Stimulated activated CD8-positive, alpha-beta memory T cell treated with anti-CD3 and anti-CD28 coated beads, Interleukin-7, amount 100 ng/mL, for 24 hours (primary cell): ENCODE results near the gene TRABD.
"Not testable (repeated sequence)": the region's sequence is repeated elsewhere in the genome, so short reads cannot be mapped to it uniquely, and the experiment has no call there.

ENCODE experiments used
- DNase-seq: peaks from one replicate; pipeline ENCODE4 v3.0.0-alpha.2; 2020; ENCODE audit warnings: low read depth

The TRABD gene, protein sequence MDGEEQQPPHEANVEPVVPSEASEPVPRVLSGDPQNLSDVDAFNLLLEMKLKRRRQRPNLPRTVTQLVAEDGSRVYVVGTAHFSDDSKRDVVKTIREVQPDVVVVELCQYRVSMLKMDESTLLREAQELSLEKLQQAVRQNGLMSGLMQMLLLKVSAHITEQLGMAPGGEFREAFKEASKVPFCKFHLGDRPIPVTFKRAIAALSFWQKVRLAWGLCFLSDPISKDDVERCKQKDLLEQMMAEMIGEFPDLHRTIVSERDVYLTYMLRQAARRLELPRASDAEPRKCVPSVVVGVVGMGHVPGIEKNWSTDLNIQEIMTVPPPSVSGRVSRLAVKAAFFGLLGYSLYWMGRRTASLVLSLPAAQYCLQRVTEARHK

GRCh38 chr22:50185375-50186087 lies at the start of gene TRABD:
TSS of gene TRABD (plus strand) at chr22:50185913. CDS start at chr22:50193061, 7,148 bp downstream.
- DNase-seq: peak; percentile 59

GRCh38 chr22:50136581-50137015 lies 49.1 kb upstream of the TRABD start:
- no peak for DNase-seq

DNA sequence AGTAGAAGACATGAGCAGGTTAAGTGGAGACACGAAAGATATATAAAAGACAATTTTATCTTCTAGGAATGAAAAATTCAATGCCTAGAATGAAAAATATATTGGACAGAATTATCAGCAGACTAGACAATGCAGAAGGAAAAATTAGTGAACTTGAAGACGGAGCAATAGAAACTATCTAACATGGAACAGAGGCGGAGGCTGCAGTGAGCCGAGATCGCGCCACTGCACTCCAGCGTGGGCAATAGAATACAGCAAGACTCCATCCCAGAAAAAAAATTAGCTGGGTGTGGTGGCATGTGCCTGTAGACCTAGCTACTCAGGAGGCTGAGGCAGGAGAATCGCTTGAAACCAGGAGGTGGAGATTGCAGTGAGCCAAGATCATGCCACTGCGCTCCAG lies 48.4 kb upstream of the TRABD start:
- not testable (repeated sequence) for DNase-seq

GRCh38 chr22:50138041-50138440 lies 47.7 kb upstream of the TRABD start:
- DNase-seq: no peak

DNA sequence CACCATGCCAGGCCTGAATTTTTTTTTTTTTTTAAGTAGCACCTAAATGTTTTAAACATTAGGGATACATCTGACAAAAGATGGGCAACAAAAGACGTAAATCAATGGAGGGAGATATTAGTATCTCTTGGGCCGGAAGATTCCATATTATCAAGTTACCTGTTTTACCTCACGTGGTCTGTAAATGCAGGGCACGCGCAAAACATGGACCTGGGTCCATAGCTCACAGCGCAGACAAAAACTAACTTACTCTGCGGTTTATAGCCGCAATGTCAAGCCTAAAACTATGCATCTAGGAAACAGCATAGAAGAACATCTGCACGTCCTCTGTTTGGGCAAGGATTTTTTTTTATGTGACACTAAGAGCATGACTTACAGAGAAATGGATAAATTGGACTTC lies 46.7 kb upstream of the TRABD start:
- DNase-seq: no peak

GRCh38 chr22:50139843-50140415 lies 45.8 kb upstream of the TRABD start:
- DNase-seq: no peak

- no peak for DNase-seq
These were observed 45.1 kb upstream of the TRABD start for GRCh38 chr22:50140615-50141014.

GRCh38 chr22:50141462-50141861 lies 44.3 kb upstream of the TRABD start:
- DNase-seq: no peak

DNA sequence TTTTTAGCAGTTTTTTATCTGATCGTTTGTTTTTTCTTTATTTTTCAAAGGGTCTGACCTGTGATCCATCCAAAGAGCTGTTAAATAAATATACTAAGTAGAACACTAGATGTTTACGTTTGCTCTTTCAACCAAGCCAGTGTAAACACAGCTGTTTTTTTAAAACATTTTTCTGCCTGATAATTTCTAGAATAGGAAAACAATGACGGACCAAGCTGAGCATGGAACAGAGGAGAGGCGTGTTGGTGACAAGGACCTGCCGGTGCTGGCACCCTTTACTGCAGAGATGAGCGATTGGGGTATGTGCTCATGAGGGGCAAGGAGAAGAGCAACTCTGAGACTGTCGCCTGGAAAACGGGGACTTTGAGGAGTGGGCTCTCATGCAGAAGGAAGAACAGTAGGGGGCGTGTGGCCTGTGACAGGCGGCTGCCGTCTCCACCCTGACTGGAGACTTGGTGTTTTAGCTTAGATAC lies 43.8 kb upstream of the TRABD start:
- no peak for DNase-seq

DNA sequence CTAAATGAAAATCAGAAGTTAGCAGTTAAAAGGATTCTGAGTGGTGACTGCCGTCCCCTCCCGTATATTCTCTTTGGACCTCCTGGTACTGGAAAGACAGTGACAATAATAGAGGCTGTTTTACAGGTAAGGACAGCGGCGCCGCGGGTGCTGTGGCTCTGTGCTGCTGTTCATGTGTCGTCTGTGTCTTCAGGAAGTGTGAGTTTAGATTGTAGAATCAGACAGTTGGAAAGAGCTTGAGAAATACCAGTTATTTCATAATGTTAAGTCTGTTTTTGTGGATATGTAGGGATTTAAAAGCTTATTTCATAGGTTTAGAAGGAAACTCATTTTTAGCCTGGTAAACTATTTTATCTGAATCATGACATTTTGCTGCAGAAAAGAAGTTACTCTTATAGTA lies 42.6 kb upstream of the TRABD start:
- no peak for DNase-seq

DNA sequence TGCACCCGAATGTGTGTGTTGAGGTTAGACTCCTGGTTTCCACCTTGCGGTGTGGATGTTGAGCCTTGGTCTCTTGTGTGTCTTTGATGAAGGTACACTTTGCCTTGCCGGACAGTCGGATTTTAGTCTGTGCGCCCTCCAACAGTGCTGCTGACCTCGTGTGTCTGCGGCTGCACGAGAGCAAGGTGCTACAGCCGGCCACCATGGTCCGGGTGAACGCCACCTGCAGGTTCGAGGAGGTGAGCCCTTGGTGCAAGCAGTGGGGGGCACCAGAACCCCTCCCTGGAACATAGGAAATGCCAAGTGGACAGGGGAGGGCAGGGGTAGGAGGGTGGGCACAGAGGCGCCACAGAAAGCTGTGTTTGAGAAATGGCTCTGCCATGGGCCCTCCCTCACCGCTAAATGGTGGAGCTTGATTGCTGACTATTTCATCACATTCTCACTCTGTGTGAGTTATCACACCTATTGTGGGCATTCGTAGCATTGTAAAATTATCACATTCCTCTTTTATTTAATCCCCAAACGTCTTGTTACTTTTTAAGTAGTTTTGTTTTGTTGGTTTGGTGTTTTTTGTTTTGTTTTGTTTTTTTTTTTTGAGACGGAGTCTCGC lies 41.6 kb upstream of the TRABD start:
- DNase-seq: no peak

- no peak for DNase-seq
These were observed 39.8 kb upstream of the TRABD start for GRCh38 chr22:50145721-50146438.

- no peak for DNase-seq
These were observed 39.1 kb upstream of the TRABD start for GRCh38 chr22:50146439-50147238.

DNA sequence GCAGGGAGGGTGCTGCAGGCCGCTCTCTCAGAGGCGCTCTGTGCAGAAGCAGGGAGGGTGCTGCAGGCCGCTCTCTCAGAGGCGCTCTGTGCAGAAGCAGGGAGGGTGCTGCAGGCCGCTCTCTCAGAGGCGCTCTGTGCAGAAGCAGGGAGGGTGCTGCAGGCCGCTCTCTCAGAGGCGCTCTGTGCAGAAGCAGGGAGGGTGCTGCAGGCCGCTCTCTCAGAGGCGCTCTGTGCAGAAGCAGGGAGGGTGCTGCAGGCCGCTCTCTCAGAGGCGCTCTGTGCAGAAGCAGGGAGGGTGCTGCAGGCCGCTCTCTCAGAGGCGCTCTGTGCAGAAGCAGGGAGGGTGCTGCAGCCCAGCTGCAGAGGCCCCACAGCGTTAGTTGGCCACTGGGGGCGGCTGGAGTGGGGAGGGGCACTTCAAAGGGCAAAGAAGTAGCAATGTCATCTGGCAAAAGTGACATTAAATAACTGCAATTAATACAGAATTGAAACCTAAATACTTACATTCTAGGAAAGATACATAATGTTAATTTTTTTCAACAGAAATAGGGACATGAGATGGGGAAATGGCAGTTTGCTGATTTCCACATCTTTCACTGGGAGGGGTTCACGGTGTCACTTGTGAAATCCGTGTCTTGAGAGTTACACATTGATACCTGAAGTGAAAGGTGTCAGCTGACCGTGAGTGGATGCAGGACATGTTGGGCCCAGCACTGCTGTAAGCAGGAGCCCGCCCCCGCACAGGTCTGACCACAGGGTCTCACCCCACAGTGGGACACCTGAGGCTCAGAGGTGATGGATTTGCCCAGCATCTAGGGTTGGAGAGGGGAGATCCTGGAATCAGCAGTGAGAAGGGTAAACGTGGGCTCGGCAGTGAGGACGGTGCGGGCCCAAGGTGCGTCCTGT lies 38.2 kb upstream of the TRABD start:
- DNase-seq: not testable (repeated sequence)

DNA sequence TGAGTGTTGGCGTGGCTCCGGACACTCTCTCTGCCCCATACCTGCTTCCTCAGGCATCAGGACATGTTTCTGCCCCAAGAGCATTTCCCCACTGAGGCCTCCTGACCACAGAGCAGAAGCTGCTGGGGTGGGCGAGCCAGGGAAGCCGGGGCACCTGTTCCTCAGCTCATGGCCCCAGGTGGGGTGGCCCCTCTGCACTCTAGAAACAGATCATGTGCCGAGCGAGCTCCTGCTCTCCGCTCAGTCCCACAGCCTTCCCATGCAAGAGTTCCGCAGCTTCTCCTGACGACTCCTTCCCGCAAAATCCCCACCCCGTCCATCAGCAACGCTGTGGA lies 37.6 kb upstream of the TRABD start:
- no peak for DNase-seq

DNA sequence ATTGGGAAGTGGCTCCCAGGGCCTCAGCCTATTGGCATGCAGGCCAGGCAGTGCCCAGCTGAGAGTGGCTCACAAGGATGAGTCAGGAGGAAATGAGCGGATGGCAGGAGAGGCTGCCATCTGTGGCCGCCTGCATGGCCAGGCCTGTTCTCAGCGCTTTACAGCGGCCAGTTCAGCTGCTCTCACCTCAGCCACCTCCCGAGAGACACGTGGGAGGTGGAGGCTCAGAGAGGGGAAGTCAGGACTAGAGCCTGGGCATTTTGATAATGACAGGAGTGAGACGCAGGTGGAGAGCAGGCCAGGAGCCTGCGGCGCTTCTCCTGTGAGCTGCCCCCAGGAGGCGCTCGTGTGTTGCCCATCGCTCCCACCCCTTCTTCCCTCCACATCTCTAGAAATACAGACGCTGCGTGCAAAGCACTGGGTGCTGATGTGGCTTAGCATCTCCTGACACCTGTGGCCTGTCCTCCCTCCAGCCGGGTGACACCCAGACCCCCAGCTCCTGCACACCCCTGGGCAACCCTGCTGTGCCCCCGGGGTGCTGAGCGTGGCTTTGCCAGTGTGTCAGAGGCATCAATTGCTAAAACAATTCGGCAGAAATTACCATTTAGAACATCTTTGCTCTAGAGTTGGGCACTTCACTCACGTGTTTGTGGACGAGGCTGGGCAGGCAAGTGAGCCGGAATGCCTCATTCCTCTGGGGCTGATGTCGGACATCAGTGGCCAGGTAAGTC lies 36.6 kb upstream of the TRABD start:
- DNase-seq: peak; percentile 26

GRCh38 chr22:50150161-50151129 lies 35.3 kb upstream of the TRABD start:
- DNase-seq: no peak
